A549 (cell line): Measurements from ENCODE around the gene ID3. TPM values are rescaled to one million over a fixed set of nuclear protein-coding genes. Genes with fewer than 3 reads are reported as not detected.

Experiments used
- ATAC-seq, 2 experiments: fragments of 200-7000 bp in 1 of 2; fragments of >200 bp in 1 of 2; cut with Nextera tagmentation in 1 of 2; cut with Tn5 transposase in 1 of 2; 3 replicates each; pipeline versions ENCODE4 v1.8.0 to v1.9.1; 2018 to 2020; ENCODE audit warnings: mild to moderate bottlenecking in 1 of 2, moderate library complexity in 1 of 2
- CTCF ChIA-PET: fragments of 300-600 bp; sonication (Branson Sonifier 250); formaldehyde crosslinking; extraction: SDS; loops from one replicate; lab custom pipeline; 2021; ENCODE audit warnings: antibody characterized with exemption, inconsistent platforms; lab: Yijun Ruan, JAX
- POLR2A ChIA-PET: fragments of 350-600 bp; formaldehyde crosslinking; extraction: SDS; loops from one replicate; lab custom pipeline; 2021; ENCODE audit warnings: antibody characterized with exemption, inconsistent platforms; lab: Yijun Ruan, JAX
- DNase-seq, 2 experiments: peaks; one replicate each; pipeline versions ENCODE4 v3.0.0 to v3.0.0-alpha.2; 2011 to 2016; ENCODE audit warnings: low read depth in 1 of 2, low spot score in 1 of 2
- FAIRE-seq: peaks from 2 replicates; lab custom pipeline; 2011; peaks lifted over from hg19 to GRCh38; lab: Jason Lieb, UNC
- H3K27ac ChIP-seq, 2 experiments: fragments of >200 bp; sonication (Bioruptor Twin); formaldehyde crosslinking; 3 replicates each; pipeline ENCODE4 v1.5.1; 2016 to 2017
- H3K4me1 ChIP-seq: fragments of >200 bp; sonication (Bioruptor Twin); formaldehyde crosslinking; 3 replicates; pipeline ENCODE4 v1.6.1; 2016
- H3K4me2 ChIP-seq: fragments of >200 bp; sonication (Bioruptor Twin); formaldehyde crosslinking; 3 replicates; pipeline ENCODE4 v1.6.1; 2016
- H3K4me3 ChIP-seq: fragments of >200 bp; sonication (Bioruptor Twin); formaldehyde crosslinking; 3 replicates; pipeline ENCODE4 v1.5.1; 2016
- H3K9me3 ChIP-seq: fragments of >200 bp; sonication (Bioruptor Twin); formaldehyde crosslinking; 3 replicates; pipeline ENCODE4 v1.6.1; 2016
- ATOH8 ChIP-seq: fragments of 250-450 bp; sonication (Bioruptor Pico); IDR thresholded peaks from 2 replicates; pipeline ENCODE4 v1.5.0; 2020; ENCODE audit warnings: low read depth, mild to moderate bottlenecking, moderate library complexity
- CEBPB ChIP-seq, 2 experiments: fragments of >200 bp in 1 of 2; sonication (Bioruptor Twin) in 1 of 2; formaldehyde crosslinking in 1 of 2; IDR thresholded peaks; 2 replicates each; pipeline ENCODE4 v1.6.1; 2012 to 2016
- CHD2 ChIP-seq: fragments of 150-350 bp; IDR thresholded peaks from 2 replicates; pipeline ENCODE4 v1.6.1; 2014; ENCODE audit warnings: low read length; ENCODE audit not compliant: partially characterized antibody
- CHD4 ChIP-seq: fragments of 200-600 bp; sonication (generic); IDR thresholded peaks from 2 replicates; pipeline ENCODE4 v1.6.1; 2016; ENCODE audit warnings: antibody characterized with exemption, mild to moderate bottlenecking, borderline replicate concordance
- EHMT2 ChIP-seq: fragments of 200-600 bp; sonication (generic); IDR thresholded peaks from 2 replicates; pipeline ENCODE4 v1.6.1; 2016; ENCODE audit warnings: antibody characterized with exemption, low read depth, mild to moderate bottlenecking, moderate library complexity
- ESRRA ChIP-seq: fragments of 150-350 bp; IDR thresholded peaks from 2 replicates; pipeline ENCODE4 v1.6.1; 2014; ENCODE audit warnings: mild to moderate bottlenecking, low read length, borderline replicate concordance
- FOSB ChIP-seq: fragments of 250-450 bp; sonication (Bioruptor Pico); IDR thresholded peaks from 2 replicates; pipeline ENCODE4 v1.5.0; 2020; ENCODE audit warnings: mild to moderate bottlenecking, moderate library complexity
- FOSL2 ChIP-seq, 2 experiments: fragments of 450-650 bp in 1 of 2; fragments of >200 bp in 1 of 2; sonication (Bioruptor Twin) in 1 of 2; formaldehyde crosslinking; IDR thresholded peaks; 2 replicates each; pipeline versions ENCODE4 v1.5.0 to v1.6.1; 2016 to 2020; ENCODE audit warnings: mild to moderate bottlenecking in 1 of 2, moderate library complexity in 1 of 2
- FOXS1 ChIP-seq: fragments of 250-450 bp; sonication (Bioruptor Pico); IDR thresholded peaks from 2 replicates; pipeline ENCODE4 v1.5.0; 2020; ENCODE audit warnings: mild to moderate bottlenecking, moderate library complexity
- HDAC2 ChIP-seq: fragments of 200-600 bp; sonication (generic); IDR thresholded peaks from 2 replicates; pipeline ENCODE4 v1.6.1; 2016
- HEYL ChIP-seq: fragments of 250-450 bp; sonication (Bioruptor Pico); IDR thresholded peaks from 2 replicates; pipeline ENCODE4 v1.8.0; 2021; ENCODE audit warnings: mild to moderate bottlenecking, moderate library complexity
- HOXA7 ChIP-seq: fragments of 250-450 bp; sonication (Bioruptor Pico); IDR thresholded peaks from 2 replicates; pipeline ENCODE4 v1.5.0; 2020; ENCODE audit warnings: mild to moderate bottlenecking, moderate library complexity
- HOXB13 ChIP-seq: fragments of 250-450 bp; sonication (Bioruptor Pico); IDR thresholded peaks from 2 replicates; pipeline ENCODE4 v1.5.0; 2020; ENCODE audit warnings: low read depth, mild to moderate bottlenecking, moderate library complexity
- HOXB5 ChIP-seq: fragments of 250-450 bp; sonication (Bioruptor Pico); IDR thresholded peaks from 2 replicates; pipeline ENCODE4 v1.5.0; 2020; ENCODE audit warnings: mild to moderate bottlenecking, moderate library complexity
- KDM5A ChIP-seq: fragments of 200-600 bp; sonication (generic); IDR thresholded peaks from 2 replicates; pipeline ENCODE4 v1.6.1; 2016; ENCODE audit warnings: antibody characterized with exemption, mild to moderate bottlenecking
- MAFK ChIP-seq: fragments of 450-650 bp; IDR thresholded peaks from 2 replicates; pipeline ENCODE4 v1.6.1; 2014; ENCODE audit not compliant: partially characterized antibody
- MAZ ChIP-seq: fragments of 150-350 bp; IDR thresholded peaks from 2 replicates; pipeline ENCODE4 v1.6.1; 2014; ENCODE audit warnings: antibody characterized with exemption, low read depth, low read length, borderline replicate concordance
- NFE2L2 ChIP-seq: fragments of 150-350 bp; conservative IDR thresholded peaks from 2 replicates; pipeline ENCODE4 v1.6.1; 2014; ENCODE audit warnings: low read length
- NPAS2 ChIP-seq: fragments of 250-450 bp; sonication (Bioruptor Pico); IDR thresholded peaks from 2 replicates; pipeline ENCODE4 v1.8.0; 2022; ENCODE audit warnings: mild to moderate bottlenecking, moderate library complexity, borderline replicate concordance
- POLR2A ChIP-seq: IDR thresholded peaks from 2 replicates; pipeline ENCODE4 v1.6.1; 2012; ENCODE audit warnings: mild to moderate bottlenecking, low read length
- REST ChIP-seq: fragments of 200-600 bp; sonication (generic); IDR thresholded peaks from 2 replicates; pipeline ENCODE4 v1.6.1; 2016; ENCODE audit warnings: antibody characterized with exemption, mild to moderate bottlenecking, moderate library complexity
- RFX5 ChIP-seq: fragments of 450-650 bp; IDR thresholded peaks from 2 replicates; pipeline ENCODE4 v1.7.1; 2014; ENCODE audit warnings: antibody characterized with exemption, mild to moderate bottlenecking, moderate library complexity
- SREBF2 ChIP-seq: fragments of 450-650 bp; IDR thresholded peaks from 2 replicates; pipeline ENCODE4 v1.6.1; 2014; ENCODE audit warnings: mild to moderate bottlenecking, moderate library complexity
- TFCP2L1 ChIP-seq: fragments of 250-450 bp; sonication (Bioruptor Pico); IDR thresholded peaks from 2 replicates; pipeline ENCODE4 v1.5.0; 2021; ENCODE audit warnings: mild to moderate bottlenecking
- TP53 ChIP-seq: fragments of 250-450 bp; sonication (Bioruptor Pico); IDR thresholded peaks from 2 replicates; pipeline ENCODE4 v1.5.0; 2021; ENCODE audit warnings: mild to moderate bottlenecking, moderate library complexity
- ZSCAN20 ChIP-seq: fragments of 250-450 bp; sonication (Bioruptor Pico); IDR thresholded peaks from 2 replicates; pipeline ENCODE4 v1.8.0; 2022; ENCODE audit warnings: mild to moderate bottlenecking, moderate library complexity
- WGBS: methylation state at CpG from one replicate; pipeline ENCODE4 v1.1.6; 2017; ENCODE audit errors: missing lambda C conversion rate; 5-methylcytosine and 5-hydroxymethylcytosine counted together
- polyA plus RNA-seq, 4 experiments: library from polyadenylated mRNA; depleted of rRNA in 3 of 4; stranded (reverse); fragments of >200 nt; fragmentation: RNase III in 1 of 4; extraction: RNeasy Plus Mini Kit Qiagen cat#74134 plus additional on column Dnase treatment in 1 of 4; gene quantifications; 2 replicates in 3 of 4; 3 replicates in 1 of 4; pipeline ENCODE4 v1.2.3, GENCODE V29; 2011 to 2017
- TF ChIP-seq, protein P1 (sequence below): fragments of 250-450 bp; sonication (Bioruptor Pico); IDR thresholded peaks from 2 replicates; pipeline ENCODE4 v1.5.0; 2021; ENCODE audit warnings: mild to moderate bottlenecking, moderate library complexity, borderline replicate concordance
- TF ChIP-seq, protein P2 (sequence below): IDR thresholded peaks from 2 replicates; pipeline ENCODE4 v1.6.1; 2012

ID3 gene
- polyA plus RNA-seq, 2 of the 4 experiments (the other 2 are of a cell fraction): 171 to 336 TPM

GRCh38 chr1:23555270-23555985, 3.9 kb downstream of the ID3 start:
- peak overlapping the region; percentile 77 for H3K4me2 ChIP-seq
- TF ChIP-seq ATOH8 (CRISPR knock-in tag) (0 out of 2 replicates have a peak, but pooled peaks have one; percentile 24), HEYL (CRISPR knock-in tag) (peak; percentile 39; the same call in 1 of the 2 replicates), HOXB5 (CRISPR knock-in tag) (0 out of 2 replicates have a peak, but pooled peaks have one; percentile 52), HOXB13 (CRISPR knock-in tag) (peak; percentile 68), ZSCAN20 (CRISPR knock-in tag) (peak; percentile 34; the same call in 1 of the 2 replicates), HOXA7 (CRISPR knock-in tag) (peak; percentile 46), TP53 (CRISPR knock-in tag) (peak; percentile 86; the same call in 1 of the 2 replicates), TFCP2L1 (CRISPR knock-in tag) (0 out of 2 replicates have a peak, but pooled peaks have one; percentile 35), FOSB (CRISPR knock-in tag) (peak; percentile 74; the same call in 1 of the 2 replicates), FOSL2 (IDR thresholded peaks at IDR 0.05) (no peak), FOSL2 (CRISPR knock-in tag; IDR thresholded peaks at IDR 0.05) (no peak), RFX5 (no peak)
- TF ChIP-seq, protein P1, sequence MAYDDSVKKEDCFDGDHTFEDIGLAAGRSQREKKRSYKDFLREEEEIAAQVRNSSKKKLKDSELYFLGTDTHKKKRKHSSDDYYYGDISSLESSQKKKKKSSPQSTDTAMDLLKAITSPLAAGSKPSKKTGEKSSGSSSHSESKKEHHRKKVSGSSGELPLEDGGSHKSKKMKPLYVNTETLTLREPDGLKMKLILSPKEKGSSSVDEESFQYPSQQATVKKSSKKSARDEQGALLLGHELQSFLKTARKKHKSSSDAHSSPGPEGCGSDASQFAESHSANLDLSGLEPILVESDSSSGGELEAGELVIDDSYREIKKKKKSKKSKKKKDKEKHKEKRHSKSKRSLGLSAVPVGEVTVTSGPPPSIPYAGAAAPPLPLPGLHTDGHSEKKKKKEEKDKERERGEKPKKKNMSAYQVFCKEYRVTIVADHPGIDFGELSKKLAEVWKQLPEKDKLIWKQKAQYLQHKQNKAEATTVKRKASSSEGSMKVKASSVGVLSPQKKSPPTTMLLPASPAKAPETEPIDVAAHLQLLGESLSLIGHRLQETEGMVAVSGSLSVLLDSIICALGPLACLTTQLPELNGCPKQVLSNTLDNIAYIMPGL (CRISPR knock-in tag): no peak
- TF ChIP-seq, protein P2, sequence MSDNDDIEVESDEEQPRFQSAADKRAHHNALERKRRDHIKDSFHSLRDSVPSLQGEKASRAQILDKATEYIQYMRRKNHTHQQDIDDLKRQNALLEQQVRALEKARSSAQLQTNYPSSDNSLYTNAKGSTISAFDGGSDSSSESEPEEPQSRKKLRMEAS: peak; percentile 2; the same call in 1 of the 2 replicates
- no peaks in the 10 kb centered on the region for H3K9me3 ChIP-seq
- FAIRE-seq (no peak), DNase-seq (peak in 1 of 2 experiments; percentile 73), ATAC-seq (peak; percentile 3 to 25; a peak in 4 of 6 replicates)
- CTCF ChIA-PET: interaction anchor here (0.6 to 29.3 kb wide), 12 partner anchors 10 to 110 kb away, joined by 3 to 699 read pairs (median 4); no protein-coding TSS in a partner anchor
- POLR2A ChIA-PET: interaction anchor here (1.0 to 11.2 kb wide), 12 partner anchors 9 to 188 kb away, joined by 3 to 168 read pairs (median 12); partner anchors contain the start of genes E2F2, ELOA and RPL11
- 5% methylated on average over 14 of the region's 15 CpGs for WGBS
- H3K4me3 ChIP-seq: peak overlapping the region; percentile 25; the same call in 2 of the 3 replicates
- H3K4me1 ChIP-seq: peaks cover 49% of the 10 kb centered on the region
- H3K27ac ChIP-seq: peak overlapping the region; percentile 96 to 98

DNA sequence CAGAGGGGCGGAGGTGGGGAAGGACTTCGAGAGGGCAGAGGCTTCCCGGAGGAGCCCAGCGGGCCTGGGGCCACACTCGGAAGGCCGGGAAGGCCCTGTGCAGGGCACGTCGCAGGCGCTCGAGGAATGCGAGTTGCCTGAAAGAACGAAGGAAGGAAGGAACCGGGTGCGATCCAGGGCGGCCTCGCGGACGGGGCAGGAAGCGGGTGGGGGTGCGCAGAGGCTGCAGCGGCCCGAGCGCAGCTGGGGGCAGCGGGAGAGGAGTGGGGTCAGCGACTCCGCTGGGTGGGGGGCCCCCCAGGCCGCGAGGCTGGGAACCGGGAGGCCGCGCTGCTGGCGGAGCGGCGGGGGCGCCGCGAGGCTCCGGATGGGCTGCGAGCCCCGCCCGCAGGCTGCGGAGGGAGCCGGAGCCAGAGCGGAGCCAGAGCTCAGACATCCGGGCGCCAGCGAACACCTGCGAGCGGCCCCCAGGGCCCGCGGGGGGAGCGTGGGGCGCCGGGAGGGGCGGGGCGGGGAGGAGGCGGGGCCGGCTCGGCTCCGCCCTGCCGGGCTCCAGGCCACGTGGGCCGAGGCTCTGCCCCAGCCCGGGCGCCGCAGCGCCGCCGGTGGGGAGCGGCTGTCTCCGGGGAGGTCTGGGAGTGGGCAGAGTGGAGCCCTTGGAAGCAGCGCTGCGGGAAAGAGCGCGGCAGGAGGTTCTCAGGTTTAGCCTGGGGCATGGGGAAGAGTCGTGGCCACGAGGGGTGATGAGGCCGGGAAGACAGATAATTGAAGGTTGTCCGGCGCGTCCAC, 4.6 kb downstream of the ID3 start:
- Histone ChIP-seq H3K27ac (peak overlapping the region; percentile 96 to 98), H3K4me3 (peak overlapping the region; percentile 45), H3K9me3 (no peaks in the 10 kb centered on the region), H3K4me2 (peak overlapping the region; percentile 77), H3K4me1 (peaks cover 44% of the 10 kb centered on the region)
- DNase-seq: peak; percentile 66 to 87
- CTCF ChIA-PET: interaction anchor here (1.1 to 29.3 kb wide), 9 partner anchors 9 to 111 kb away, joined by 3 to 699 read pairs (median 5); no protein-coding TSS in a partner anchor
- POLR2A ChIA-PET: interaction anchor here (0.6 to 11.2 kb wide), 13 partner anchors 8 to 509 kb away, joined by 3 to 168 read pairs (median 11); partner anchors contain the start of genes E2F2 and RPL11
- ATAC-seq: peak; percentile 51 to 63
- WGBS: 3% methylated on average over 21 of the region's 81 CpGs
- FAIRE-seq: no peak
- no peak for TF ChIP-seq MAFK
- TF ChIP-seq HDAC2: no peak
- TF ChIP-seq FOXS1 (CRISPR knock-in tag): no peak
- no peak for TF ChIP-seq HEYL (CRISPR knock-in tag)
- no peak for TF ChIP-seq EHMT2
- TF ChIP-seq REST: no peak
- TF ChIP-seq SREBF2: no peak
- no peak for TF ChIP-seq KDM5A
- TF ChIP-seq NPAS2 (CRISPR knock-in tag): no peak
- no peak for TF ChIP-seq NFE2L2
- no peak for TF ChIP-seq ZSCAN20 (CRISPR knock-in tag)
- TF ChIP-seq MAZ: no peak
- no peak for TF ChIP-seq ESRRA
- peak; percentile 30 for TF ChIP-seq POLR2A
- no peak for TF ChIP-seq CHD2
- TF ChIP-seq CEBPB (IDR thresholded peaks at IDR 0.05): no peak
- TF ChIP-seq CHD4: no peak
